Right hindlimb (tissue), 1 donor: Measurements from ENCODE around the gene INSR.
"Not testable (repeated sequence)": the region's sequence is repeated elsewhere in the genome, so short reads cannot be mapped to it uniquely, and the experiment has no call there.

Source experiments
- DNase-seq: peaks from one replicate; pipeline ENCODE4 v3.0.0-alpha.2; 2018

Gene INSR

GRCh38 chr19:7083076-7083956 lies 210.9 kb downstream of the INSR start:
- no peak for DNase-seq

- no peak for DNase-seq
Observed at GRCh38 chr19:7078008-7078407, 216.2 kb downstream of the INSR start.

GRCh38 chr19:7076151-7076550 lies 218.1 kb downstream of the INSR start:
- DNase-seq, result no peak

- no peak for DNase-seq
Observed at GRCh38 chr19:7074705-7075282, 219.4 kb downstream of the INSR start.

- no peak for DNase-seq
Observed at GRCh38 chr19:7072541-7072940, 221.7 kb downstream of the INSR start.

- DNase-seq, result no peak
Observed at GRCh38 chr19:7069904-7070226, 224.3 kb downstream of the INSR start.

GRCh38 chr19:7069042-7069903 lies 224.9 kb downstream of the INSR start, which contains the start of gene ZNF557:
Gene ZNF557 (plus strand): TSS chr19:7069703. CDS start chr19:7075075, 5,372 bp downstream.
- peak; percentile 99 for DNase-seq

- no peak for DNase-seq
Observed at GRCh38 chr19:7068599-7068998, 225.6 kb downstream of the INSR start.

GRCh38 chr19:7067716-7068115 lies 226.5 kb downstream of the INSR start:
- no peak for DNase-seq

- not testable (repeated sequence) for DNase-seq
Observed at GRCh38 chr19:7067122-7067521, 227.1 kb downstream of the INSR start.

GRCh38 chr19:7063764-7064418 lies 230.3 kb downstream of the INSR start:
- no peak for DNase-seq

GRCh38 chr19:7063339-7063738 lies 230.9 kb downstream of the INSR start:
- DNase-seq, result no peak
